Neural progenitor cell (in vitro differentiated cells): ENCODE data around the gene LY6G6D. TPM values are rescaled to one million over a fixed set of nuclear protein-coding genes. Genes with fewer than 3 reads are reported as not detected.

Source experiments
- DNase-seq: peaks from one replicate; pipeline ENCODE4 v3.0.0-alpha.2; 2016; ENCODE audit warnings: low spot score
- H2AFZ ChIP-seq: fragments of 200-600 bp; sonication (generic); replicated peaks from 2 replicates; pipeline ENCODE4 v1.6.1; 2016; ENCODE audit warnings: antibody characterized with exemption
- H3F3A ChIP-seq: fragments of 200-600 bp; sonication (generic); 2 replicates; pipeline ENCODE4 v1.6.1; 2016; ENCODE audit warnings: antibody characterized with exemption, low read depth
- H3K27ac ChIP-seq: fragments of 200-600 bp; sonication (generic); 2 replicates; pipeline ENCODE4 v1.5.1; 2016; ENCODE audit warnings: mild to moderate bottlenecking
- H3K27me3 ChIP-seq: fragments of 200-600 bp; sonication (generic); 2 replicates; pipeline ENCODE4 v1.6.1; 2016; ENCODE audit warnings: mild to moderate bottlenecking, moderate library complexity
- H3K36me3 ChIP-seq: fragments of 200-600 bp; sonication (generic); 2 replicates; pipeline ENCODE4 v1.5.1; 2016
- H3K4me1 ChIP-seq: fragments of 200-600 bp; sonication (generic); 2 replicates; pipeline ENCODE4 v1.6.1; 2016; ENCODE audit warnings: mixed run types
- H3K4me2 ChIP-seq: fragments of 200-600 bp; sonication (generic); 2 replicates; pipeline ENCODE4 v1.6.1; 2016
- H3K4me3 ChIP-seq: fragments of 200-600 bp; sonication (generic); 2 replicates; pipeline ENCODE4 v1.5.1; 2016
- H3K79me2 ChIP-seq: fragments of 200-600 bp; sonication (generic); 2 replicates; pipeline ENCODE4 v1.6.1; 2016; ENCODE audit warnings: low read depth
- H3K9ac ChIP-seq: fragments of 200-600 bp; sonication (generic); 2 replicates; pipeline ENCODE4 v1.6.1; 2016
- H3K9me3 ChIP-seq: fragments of 200-600 bp; sonication (generic); 2 replicates; pipeline ENCODE4 v1.5.1; 2016; ENCODE audit warnings: low read depth
- H4K20me1 ChIP-seq: fragments of 200-600 bp; sonication (generic); 2 replicates; pipeline ENCODE4 v1.6.1; 2016; ENCODE audit warnings: low read depth
- H3K27ac Mint-ChIP-seq: 3 replicates; pipeline ENCODE4 v1.8.0; 2021; ENCODE audit warnings: mixed read lengths
- H3K27me3 Mint-ChIP-seq: 2 replicates; pipeline ENCODE4 v1.8.0; 2022; ENCODE audit warnings: low read depth, mild to moderate bottlenecking, inconsistent platforms, moderate library complexity, mixed read lengths; ENCODE audit not compliant: insufficient read depth
- H3K36me3 Mint-ChIP-seq: 3 replicates; pipeline ENCODE4 v1.8.0; 2021; ENCODE audit warnings: mixed read lengths
- H3K4me1 Mint-ChIP-seq: 3 replicates; pipeline ENCODE4 v1.8.0; 2021; ENCODE audit warnings: mixed read lengths
- H3K4me3 Mint-ChIP-seq: 3 replicates; pipeline ENCODE4 v1.8.0; 2021; ENCODE audit warnings: mild to moderate bottlenecking, moderate library complexity, mixed read lengths
- H3K9me3 Mint-ChIP-seq: 3 replicates; pipeline ENCODE4 v1.8.0; 2020; ENCODE audit warnings: mixed read lengths
- EZH2 ChIP-seq: fragments of 200-600 bp; sonication (generic); IDR thresholded peaks from 2 replicates; pipeline ENCODE4 v1.6.1; 2017; ENCODE audit warnings: antibody characterized with exemption, mild to moderate bottlenecking, moderate library complexity
- EZH2phosphoT487 ChIP-seq: fragments of 200-600 bp; sonication (generic); IDR thresholded peaks from 2 replicates; pipeline ENCODE4 v1.6.1; 2017; ENCODE audit warnings: antibody characterized with exemption
- total RNA-seq: library from RNA; depleted of rRNA; stranded (reverse); fragments of >200 nt; gene quantifications from 2 replicates; pipeline ENCODE4 v1.2.3, GENCODE V29; 2015; ENCODE audit warnings: low replicate concordance
- TF ChIP-seq, protein P1 (sequence below): fragments of 200-600 bp; sonication (generic); IDR thresholded peaks from 2 replicates; pipeline ENCODE4 v1.5.1; 2017; ENCODE audit warnings: antibody characterized with exemption, mild to moderate bottlenecking

Gene LY6G6D, protein sequence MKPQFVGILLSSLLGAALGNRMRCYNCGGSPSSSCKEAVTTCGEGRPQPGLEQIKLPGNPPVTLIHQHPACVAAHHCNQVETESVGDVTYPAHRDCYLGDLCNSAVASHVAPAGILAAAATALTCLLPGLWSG
- 0.90 TPM in 1 of 2 replicates, not detected in the other for total RNA-seq

DNA sequence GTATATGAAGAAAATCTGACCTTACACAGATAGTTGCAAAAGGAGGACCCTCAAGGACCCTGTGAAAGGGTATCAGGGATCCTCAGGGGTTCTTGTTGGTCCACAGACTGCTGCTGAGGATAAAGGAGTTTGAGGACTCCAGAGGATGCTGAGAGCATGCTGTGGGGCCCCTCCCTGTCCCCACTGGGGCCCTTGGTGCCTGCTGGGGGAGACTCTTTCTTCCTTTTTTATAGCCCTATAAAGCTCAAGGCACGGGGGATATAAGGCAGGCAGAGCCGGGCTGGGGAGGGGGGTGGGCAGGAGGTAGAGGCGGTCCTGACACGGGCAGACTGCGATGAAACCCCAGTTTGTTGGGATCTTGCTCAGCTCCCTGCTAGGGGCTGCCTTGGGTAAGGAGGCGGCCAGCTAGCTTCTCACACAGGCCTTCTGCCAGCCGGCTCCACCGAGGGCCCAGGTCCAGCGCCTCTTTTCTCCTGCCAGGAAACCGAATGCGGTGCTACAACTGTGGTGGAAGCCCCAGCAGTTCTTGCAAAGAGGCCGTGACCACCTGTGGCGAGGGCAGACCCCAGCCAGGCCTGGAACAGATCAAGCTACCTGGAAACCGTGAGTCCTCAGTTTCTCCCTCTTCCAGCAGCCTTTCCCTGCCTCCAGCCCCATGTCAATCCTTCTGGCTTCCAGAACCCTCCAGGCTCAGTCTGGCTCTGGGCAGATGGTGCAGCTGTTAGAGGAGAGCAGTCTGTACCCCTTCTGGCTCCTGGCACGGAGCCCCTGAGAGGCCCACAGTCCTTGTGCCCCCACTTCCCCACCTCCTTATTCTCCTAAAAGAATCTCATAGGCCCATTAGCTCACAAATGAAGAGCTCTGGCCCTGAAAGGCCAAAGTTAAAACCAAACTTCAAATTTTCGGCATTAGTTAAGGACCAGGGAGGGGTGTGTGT lies at the start of gene LY6G6D:
TSS of gene LY6G6D (plus strand) at position 327 of the 937 bp plus-strand sequence. CDS start at position 335, 8 bp downstream.
- peaks cover 21% of the 10 kb centered on the region for H3F3A ChIP-seq
- H2AFZ ChIP-seq: peak within 1 kb of the TSS; percentile 89
- peaks cover 25% of the 10 kb centered on the region for H3K4me1 ChIP-seq
- Mint-ChIP-seq H3K27ac (peak within 1 kb of the TSS; percentile 97), H3K4me1 (peaks cover 48% of the 10 kb centered on the region), H3K4me3 (peak within 1 kb of the TSS; percentile 71), H3K9me3 (no peaks in the 10 kb centered on the region), H3K27me3 (peaks cover 17% of the 10 kb centered on the region), H3K36me3 (no peaks in the 10 kb centered on the region)
- no peaks in the 10 kb centered on the region for H4K20me1 ChIP-seq
- H3K4me2 ChIP-seq: peak within 1 kb of the TSS; percentile 64
- no peaks in the 10 kb centered on the region for H3K79me2 ChIP-seq
- no peak for DNase-seq
- H3K27me3 ChIP-seq: no peaks in the 10 kb centered on the region
- H3K4me3 ChIP-seq: no peak within 1 kb of the TSS
- no peak within 1 kb of the TSS for H3K9ac ChIP-seq
- H3K27ac ChIP-seq: peak within 1 kb of the TSS; percentile 57
- no peaks in the 10 kb centered on the region for H3K9me3 ChIP-seq
- H3K36me3 ChIP-seq: no peaks in the 10 kb centered on the region
- TF ChIP-seq EZH2phosphoT487 (no peak), EZH2 (no peak)
- TF ChIP-seq, protein P1, sequence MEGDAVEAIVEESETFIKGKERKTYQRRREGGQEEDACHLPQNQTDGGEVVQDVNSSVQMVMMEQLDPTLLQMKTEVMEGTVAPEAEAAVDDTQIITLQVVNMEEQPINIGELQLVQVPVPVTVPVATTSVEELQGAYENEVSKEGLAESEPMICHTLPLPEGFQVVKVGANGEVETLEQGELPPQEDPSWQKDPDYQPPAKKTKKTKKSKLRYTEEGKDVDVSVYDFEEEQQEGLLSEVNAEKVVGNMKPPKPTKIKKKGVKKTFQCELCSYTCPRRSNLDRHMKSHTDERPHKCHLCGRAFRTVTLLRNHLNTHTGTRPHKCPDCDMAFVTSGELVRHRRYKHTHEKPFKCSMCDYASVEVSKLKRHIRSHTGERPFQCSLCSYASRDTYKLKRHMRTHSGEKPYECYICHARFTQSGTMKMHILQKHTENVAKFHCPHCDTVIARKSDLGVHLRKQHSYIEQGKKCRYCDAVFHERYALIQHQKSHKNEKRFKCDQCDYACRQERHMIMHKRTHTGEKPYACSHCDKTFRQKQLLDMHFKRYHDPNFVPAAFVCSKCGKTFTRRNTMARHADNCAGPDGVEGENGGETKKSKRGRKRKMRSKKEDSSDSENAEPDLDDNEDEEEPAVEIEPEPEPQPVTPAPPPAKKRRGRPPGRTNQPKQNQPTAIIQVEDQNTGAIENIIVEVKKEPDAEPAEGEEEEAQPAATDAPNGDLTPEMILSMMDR: no peak

DNA sequence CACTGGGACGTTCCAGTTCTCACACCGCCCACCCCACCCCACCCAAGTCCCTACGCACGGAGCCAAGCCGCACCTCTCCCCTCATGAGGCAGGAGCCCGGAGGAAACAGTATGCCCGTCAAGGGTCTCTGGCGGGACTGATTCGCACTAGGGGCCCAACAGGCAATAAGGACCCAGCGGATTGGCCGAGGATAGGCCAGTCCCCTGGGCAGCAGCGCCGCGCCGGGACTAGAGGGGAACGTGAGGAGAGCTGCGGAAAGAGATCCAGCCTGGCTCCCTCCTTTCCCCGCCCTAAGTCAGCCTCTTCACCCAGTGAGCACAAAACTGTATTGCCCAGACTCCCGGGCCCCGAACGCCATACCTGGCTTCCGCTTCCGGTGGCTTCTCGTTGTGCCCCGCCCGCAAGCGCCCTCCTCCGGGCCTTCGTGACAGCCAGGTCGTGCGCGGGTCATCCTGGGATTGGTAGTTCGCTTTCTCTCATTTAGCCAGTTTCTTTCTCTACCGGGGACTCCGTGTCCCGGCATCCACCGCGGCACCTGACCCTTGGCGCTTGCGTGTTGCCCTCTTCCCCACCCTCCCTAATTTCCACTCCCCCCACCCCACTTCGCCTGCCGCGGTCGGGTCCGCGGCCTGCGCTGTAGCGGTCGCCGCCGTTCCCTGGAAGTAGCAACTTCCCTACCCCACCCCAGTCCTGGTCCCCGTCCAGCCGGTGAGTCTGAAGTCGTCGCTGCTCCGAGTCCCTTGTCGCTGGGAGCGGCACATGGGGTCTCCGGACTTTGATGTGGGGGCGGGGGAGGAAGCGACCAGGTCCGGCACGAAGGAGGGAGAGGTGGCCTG lies 49.4 kb upstream of the LY6G6D start, which contains the start of gene CSNK2B:
TSS of gene CSNK2B (plus strand) at position 580 of the 836 bp plus-strand sequence. CDS start 752 bp downstream, outside the sequence.
- Mint-ChIP-seq H3K36me3 (peaks cover 23% of the 10 kb centered on the region), H3K4me1 (peaks cover 41% of the 10 kb centered on the region), H3K4me3 (peak within 1 kb of the TSS; percentile 97), H3K27ac (peak within 1 kb of the TSS; percentile 97), H3K27me3 (peaks cover 5% of the 10 kb centered on the region), H3K9me3 (no peaks in the 10 kb centered on the region)
- Histone ChIP-seq H3K4me1 (peaks cover 17% of the 10 kb centered on the region), H3K27ac (peak within 1 kb of the TSS; percentile 93), H3K79me2 (peaks cover 57% of the 10 kb centered on the region), H4K20me1 (no peaks in the 10 kb centered on the region), H3K9me3 (no peaks in the 10 kb centered on the region), H3F3A (peaks cover 33% of the 10 kb centered on the region), H3K4me3 (peak within 1 kb of the TSS; percentile 90), H3K36me3 (no peaks in the 10 kb centered on the region), H3K4me2 (peak within 1 kb of the TSS; percentile 85), H3K27me3 (no peaks in the 10 kb centered on the region), H3K9ac (peak within 1 kb of the TSS; percentile 84), H2AFZ (peak within 1 kb of the TSS; percentile 88)
- TF ChIP-seq EZH2 (no peak), EZH2phosphoT487 (no peak)
- TF ChIP-seq, protein P1: no peak
- DNase-seq: peak; percentile 98

DNA sequence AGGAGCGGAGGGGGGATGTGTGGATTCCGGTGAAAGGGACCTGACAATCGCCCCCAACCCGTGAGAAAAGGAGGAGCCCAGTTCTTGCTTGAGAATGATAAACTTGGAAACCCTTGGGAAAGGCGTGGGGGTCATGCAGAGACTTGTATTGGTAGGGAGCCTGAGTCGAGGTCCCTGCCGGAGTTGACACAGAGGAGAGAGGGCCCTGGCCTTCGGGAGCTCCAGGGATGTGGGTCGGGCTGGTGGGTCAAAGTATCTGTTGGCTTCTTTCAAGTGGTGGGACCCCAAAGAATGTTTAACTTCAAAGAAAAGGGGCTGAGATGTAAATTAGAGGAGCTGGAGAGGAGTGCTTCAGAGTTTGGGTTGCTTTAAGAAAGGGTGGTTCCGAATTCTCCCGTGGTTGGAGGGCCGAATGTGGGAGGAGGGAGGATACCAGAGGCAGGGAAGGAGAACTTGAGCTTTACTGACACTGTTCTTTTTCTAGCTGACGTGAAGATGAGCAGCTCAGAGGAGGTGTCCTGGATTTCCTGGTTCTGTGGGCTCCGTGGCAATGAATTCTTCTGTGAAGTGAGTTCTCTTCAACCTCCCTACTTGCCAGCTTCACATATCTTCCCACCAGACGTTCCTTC lies 48.7 kb upstream of the LY6G6D start:
- Histone ChIP-seq H3K27me3 (no peaks in the 10 kb centered on the region), H3K4me1 (peaks cover 15% of the 10 kb centered on the region), H3K79me2 (peaks cover 57% of the 10 kb centered on the region), H3K36me3 (no peaks in the 10 kb centered on the region), H3K27ac (no peak overlapping the region), H4K20me1 (no peaks in the 10 kb centered on the region), H3K9me3 (no peaks in the 10 kb centered on the region), H3F3A (peaks cover 25% of the 10 kb centered on the region), H3K9ac (peak overlapping the region; percentile 84), H3K4me2 (peak overlapping the region; percentile 84), H2AFZ (no peak overlapping the region), H3K4me3 (peak overlapping the region; percentile 90)
- DNase-seq: no peak
- Mint-ChIP-seq H3K36me3 (peaks cover 23% of the 10 kb centered on the region), H3K4me1 (peaks cover 35% of the 10 kb centered on the region), H3K27ac (peak overlapping the region; percentile 85), H3K27me3 (peaks cover 5% of the 10 kb centered on the region), H3K4me3 (peak overlapping the region; percentile 97), H3K9me3 (no peaks in the 10 kb centered on the region)
- TF ChIP-seq EZH2phosphoT487 (no peak), EZH2 (no peak)
- TF ChIP-seq, protein P1: no peak
